NCI-H82 treated with DMSO at 0.1 percent for 48 hours (cell line): Measurements from ENCODE around the gene PCAT6.

Source experiments
- DNase-seq: peaks from one replicate; lab custom pipeline; 2025; ENCODE audit not compliant: unreplicated experiment; lab: John Stamatoyannopoulos, UW

The PCAT6 gene

DNA sequence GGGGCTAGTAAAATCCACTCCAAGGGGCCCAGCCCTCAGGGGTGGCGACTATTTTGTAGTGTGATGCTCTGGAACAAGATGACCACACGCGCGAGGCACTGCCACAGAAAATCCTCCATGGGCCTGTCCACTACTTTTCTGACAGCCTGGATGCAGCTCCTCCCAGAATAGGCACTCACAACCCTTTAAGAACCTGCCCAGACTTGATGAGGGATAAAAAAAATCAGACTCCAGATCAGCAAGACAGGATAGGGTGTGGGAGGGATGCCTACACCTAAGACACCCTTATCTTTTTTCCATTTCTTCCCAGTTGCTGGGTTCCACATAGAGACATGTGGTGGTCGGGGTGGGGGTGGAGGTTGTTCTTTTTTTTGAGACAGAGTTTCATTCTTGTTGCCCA lies 33.5 kb downstream of the PCAT6 start:
- DNase-seq, result no peak

GRCh38 chr1:202844935-202845334 lies 34.2 kb downstream of the PCAT6 start:
- DNase-seq, result no peak

DNA sequence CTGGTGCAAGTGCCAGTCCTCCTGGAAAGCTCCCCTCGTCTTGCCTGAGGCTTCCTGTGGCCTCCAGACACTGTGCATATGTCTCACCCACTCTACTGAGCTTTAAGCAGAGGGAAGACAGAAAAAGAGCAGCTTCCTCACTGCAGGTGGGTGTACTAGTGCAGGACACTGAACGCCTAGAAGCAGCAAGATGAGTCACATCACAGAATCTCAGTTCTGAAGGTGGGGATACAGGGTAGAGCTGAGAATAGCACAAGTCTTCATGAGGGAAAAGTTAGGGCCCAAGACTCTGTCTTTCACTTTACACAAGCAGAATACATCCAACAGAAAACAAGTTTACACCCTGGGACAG lies 37.4 kb downstream of the PCAT6 start:
- DNase-seq, result no peak

GRCh38 chr1:202850593-202851362 lies 40.0 kb downstream of the PCAT6 start:
- DNase-seq, result no peak

- DNase-seq, result peak; percentile 33
Observed at GRCh38 chr1:202852163-202852904, 41.6 kb downstream of the PCAT6 start.

- DNase-seq, result no peak
Observed at GRCh38 chr1:202854787-202855186, 44.0 kb downstream of the PCAT6 start.

- DNase-seq, result no peak
Observed at GRCh38 chr1:202856014-202856413, 45.3 kb downstream of the PCAT6 start.

GRCh38 chr1:202857136-202857610 lies 46.4 kb downstream of the PCAT6 start:
- no peak for DNase-seq

DNA sequence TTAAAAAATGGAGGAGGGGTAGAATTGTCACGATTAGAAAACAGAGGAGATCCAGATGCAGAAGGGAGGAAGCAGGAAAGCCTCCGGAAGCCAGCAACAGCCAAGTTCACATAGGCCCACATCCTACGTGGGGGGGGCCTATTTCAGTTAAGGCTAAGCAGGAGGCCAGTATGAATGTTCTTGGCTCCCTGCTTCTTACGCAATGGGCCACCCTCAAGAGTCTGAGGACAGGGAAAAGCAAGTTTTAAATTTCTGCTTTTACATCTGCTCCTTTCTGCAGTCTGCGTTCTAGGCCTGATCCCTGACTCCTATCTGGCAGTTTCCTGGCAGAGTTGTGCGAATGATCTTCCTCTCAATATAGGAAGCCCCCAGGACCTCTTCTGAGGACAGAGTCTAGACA lies 47.6 kb downstream of the PCAT6 start:
- no peak for DNase-seq

DNA sequence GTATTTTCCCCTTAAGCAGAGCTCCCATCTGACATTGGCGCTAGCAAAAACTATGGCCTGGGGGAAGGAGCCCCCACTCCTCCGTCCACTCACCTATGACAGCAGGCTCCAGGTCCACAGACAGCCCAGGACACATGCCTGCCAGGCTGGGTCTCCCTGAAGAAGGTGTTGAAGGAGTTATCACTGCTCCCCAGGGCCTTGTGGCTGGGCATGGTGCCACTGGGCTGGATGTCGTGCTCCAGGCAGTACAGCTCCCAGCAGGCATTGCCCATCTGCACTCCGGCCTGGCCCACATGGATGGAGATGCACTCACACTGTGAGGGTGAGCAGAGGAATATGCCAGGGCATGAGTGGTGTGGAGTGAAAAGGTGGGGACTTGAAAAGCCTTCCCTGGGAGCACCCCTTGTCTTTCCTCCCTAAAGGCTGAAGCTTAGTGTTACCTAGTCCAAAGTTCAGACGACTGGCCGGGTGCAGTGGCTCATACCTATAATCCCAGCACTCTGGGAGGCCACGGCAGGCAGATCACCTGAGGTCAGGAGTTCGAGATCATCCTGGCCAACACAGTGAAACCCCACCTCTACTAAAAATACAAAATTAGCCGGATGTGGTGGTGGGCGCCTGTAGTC lies 48.1 kb downstream of the PCAT6 start:
- no peak for DNase-seq

DNA sequence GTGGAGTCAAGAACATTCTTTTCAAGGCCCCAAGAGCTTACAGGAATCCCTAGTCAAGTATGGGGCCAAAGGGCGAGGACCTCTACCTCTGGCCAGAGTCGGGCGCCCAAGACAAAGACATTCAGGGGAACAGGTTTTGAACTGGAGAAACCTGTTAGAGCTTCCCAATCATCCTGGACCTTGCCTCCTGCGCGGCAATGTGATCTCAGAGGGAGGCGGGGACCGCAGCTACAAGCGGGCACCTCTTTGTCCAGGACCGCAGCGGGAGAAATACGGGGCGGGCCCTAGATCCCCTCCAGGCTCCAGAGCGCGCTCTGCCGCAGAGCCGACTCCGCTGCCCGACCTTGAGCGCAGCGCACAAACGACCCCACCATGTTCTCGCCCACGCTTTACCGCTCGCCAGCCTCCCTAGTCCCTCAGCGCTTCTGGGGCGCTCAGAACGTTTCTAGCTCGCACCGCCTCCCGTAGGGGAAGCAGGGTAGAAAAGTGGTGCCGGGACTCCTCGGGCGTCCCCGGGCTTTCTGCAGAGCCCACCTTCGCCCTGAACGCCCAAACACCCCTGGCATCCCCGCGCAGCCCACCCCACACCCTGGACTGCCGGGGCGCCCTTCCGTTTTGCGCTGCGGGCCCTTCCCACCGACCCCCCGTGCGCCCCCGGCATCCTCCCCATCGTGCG lies 50.1 kb downstream of the PCAT6 start:
- no peak for DNase-seq
